Suppressor macrophage treated with lipopolysaccharide for 1 hour (primary cell): Measurements from ENCODE around the gene ELK1.
"Not testable (repeated sequence)": the region's sequence is repeated elsewhere in the genome, so short reads cannot be mapped to it uniquely, and the experiment has no call there.

Experiments
- DNase-seq, 3 donors: peaks; one replicate each; pipeline ENCODE4 v3.0.0-alpha.2; 2020 to 2022

Gene ELK1

DNA sequence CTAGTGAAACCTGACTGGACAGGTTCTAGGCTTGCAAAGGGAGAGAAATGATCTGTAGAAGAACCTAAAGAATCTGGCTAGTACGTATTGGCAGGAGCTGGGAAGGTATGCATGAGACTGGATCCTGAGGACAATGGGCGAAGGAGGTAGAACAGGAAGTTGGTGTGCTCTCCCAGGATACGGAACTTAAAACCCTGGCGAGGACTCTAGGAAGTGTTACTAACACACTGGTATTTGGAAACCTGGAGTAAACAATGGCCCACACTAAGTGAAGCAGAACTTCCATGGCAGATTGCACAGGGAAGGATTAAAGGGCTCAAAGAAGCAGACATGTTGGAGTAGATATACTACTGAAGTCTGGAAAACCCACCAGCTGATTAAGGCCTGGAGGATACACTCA is 39.9 kb downstream of the ELK1 start:
- peak in 1 of 3 donors; percentile 39 for DNase-seq

DNA sequence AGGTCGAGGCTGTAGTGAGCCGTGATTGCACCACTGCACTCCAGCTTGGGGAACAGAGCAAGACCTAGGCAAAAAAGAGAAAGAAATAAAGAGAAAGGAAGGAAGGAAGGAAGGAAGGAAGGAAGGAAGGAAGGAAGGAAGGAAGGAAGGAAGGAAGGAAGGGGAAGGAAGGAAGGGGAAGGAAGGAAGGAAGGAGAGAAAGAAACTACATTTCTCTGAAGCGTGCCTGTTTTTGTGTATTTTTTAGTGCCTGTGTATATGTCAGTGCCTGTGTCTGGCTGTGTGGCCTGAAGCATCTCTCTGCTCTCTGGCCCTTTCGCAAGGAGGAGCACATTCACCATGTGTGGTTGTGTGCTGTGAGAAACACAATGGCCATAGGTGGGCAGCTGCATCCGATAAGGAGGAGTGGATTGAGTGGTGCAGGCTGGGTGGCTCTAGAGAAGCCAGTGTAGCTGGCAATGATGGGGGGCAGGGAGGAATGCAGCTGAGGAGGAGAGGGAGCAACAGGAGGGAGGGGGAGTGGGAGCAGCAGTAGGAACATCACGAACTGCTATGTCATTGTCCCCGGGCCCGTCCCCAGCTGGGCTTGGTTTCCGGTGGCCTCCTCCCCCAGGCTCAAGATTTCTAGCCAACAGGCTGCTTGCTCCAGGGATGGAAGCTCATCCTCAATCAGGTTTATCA is 42.1 kb downstream of the ELK1 start:
- no peak for DNase-seq

DNA sequence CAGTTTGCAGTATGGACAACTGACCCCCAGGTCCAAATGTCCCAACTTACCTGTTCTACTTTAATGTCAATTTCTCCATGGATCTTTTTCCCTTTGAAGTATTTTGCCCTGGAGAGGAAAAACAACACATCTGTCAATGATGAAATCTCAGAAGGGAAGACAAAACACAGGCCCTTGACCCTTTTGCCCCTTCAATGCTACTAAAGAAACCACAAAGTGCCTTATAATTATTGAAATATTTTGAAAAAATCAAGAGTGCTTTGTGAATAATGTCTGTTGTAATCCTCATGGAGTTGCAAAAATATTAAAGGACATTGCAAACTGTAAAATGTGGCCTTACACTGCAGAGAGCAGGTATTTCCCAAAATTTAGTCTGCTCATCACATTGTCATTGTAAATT is 43.3 kb downstream of the ELK1 start:
- no peak for DNase-seq

DNA sequence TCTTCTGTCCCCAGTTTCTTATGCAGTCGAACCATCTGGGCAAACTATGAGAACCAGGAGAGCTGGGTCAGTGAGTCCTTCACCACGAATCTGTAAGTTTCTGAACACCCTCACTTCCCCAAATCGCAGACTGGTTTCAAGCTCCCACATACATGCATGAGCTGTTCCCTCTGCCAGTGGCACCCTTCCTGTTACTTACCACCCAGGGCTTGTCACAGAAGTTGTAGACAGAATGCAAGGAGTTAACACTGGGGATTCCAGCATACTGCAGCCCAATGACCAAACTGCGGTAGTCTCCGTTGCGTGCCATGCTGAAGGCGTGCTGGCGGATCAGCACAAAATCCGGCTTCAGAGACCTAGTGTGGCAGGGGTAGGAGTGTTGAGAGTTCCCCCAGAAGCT is 45.3 kb downstream of the ELK1 start:
- peak; percentile 65 to 75 (median 69) for DNase-seq

DNA sequence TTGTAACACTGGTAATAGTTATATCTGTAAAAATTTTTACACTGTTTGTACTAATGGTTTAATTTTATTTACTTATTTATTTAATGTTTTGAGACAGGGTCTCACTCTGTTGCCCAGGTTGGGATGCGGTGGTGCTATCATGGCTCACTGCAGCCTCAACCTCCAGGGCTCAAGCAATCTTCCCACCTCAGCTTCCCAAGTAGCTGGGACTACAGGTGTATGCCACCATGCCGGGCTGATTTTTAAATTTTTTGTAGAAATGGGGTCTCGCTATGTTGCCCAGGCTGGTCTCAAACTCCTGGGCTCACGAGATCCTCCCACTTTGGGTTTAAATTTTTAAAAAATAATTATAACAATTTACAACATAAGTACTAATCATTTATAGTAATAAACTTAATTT is 47.2 kb downstream of the ELK1 start:
- DNase-seq = not testable (repeated sequence)

DNA sequence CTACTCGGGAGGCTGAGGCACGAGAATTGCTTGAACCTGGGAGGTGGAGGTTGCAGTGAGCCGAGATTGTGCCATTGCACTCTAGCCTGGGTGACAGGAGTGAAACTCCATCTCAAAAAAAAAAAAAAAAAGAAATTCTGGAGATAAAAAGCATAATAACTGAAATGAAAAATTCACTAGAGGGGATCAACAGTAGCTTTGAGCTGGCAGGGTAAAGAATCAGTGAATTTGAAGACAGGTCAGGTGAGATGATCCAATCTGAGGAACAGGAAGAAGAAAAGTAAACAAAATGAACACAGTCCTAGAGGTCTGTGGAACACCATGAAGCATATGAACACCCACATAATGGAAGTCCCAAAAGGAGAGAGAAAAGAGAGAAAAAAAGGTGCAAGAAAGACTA is 53.1 kb downstream of the ELK1 start:
- DNase-seq = no peak

DNA sequence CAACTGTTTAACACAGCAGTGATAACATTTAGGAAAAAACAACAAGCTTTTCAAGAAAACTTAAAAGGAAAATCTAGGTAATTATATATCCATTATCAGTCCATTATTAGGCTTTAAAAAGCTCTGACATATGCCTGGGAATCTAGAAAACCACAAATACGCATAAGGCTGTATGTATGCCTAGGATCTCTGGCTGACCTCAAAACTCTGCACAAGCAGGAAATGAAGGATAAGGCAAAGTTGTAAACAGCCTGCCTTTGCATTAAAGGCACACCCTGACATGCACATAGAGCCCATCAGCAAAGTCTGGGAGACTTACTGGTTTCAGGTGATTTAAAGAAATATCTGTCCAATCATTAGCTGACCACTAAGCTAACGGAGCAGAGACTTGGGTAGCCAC is 54.1 kb downstream of the ELK1 start:
- no peak for DNase-seq

DNA sequence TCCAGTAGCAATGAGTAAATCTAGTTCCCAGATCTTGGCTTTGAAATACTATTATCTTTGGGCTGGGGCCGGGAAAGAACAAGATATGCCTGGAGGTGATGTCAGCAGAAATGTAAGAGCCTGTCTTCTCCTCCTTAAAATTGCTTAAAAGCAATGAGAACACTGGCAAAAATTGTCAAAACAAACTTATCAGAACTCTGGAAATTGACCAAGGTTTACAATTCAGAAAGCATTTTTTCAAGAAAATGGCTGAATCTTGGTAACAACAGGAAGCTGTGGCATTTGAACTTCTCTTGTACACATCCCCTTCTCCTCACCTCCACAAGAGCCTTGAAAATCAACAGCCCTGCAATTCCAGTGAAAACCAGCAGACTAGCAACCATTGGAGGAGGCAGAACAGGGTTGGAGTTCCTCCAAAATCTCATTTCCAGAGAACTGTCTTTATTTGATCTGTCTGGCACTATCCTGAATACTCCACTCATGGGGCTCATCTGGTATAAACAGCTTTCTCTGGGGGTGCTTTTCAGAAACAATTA is 54.6 kb downstream of the ELK1 start:
- no peak for DNase-seq

DNA sequence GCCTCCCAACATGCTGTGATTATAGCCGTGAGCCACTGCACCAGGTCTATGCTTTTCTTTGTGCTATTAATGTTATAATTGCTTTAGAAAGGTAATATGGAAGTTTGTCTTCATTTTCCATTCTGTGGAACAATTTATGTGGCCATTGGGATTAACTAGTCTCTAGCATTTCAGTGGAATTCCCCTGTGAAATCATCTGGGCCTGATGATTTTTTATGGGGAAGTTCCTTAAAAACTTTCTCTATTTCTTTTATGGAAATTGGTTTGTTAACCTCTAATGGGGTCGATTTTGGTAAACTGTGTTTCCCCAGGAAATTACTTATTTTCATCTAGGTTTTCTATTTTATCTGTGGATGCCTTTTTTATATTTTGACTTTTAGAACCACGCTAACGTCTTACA is 56.8 kb downstream of the ELK1 start:
- DNase-seq = peak; percentile 55 to 80 (median 71)

DNA sequence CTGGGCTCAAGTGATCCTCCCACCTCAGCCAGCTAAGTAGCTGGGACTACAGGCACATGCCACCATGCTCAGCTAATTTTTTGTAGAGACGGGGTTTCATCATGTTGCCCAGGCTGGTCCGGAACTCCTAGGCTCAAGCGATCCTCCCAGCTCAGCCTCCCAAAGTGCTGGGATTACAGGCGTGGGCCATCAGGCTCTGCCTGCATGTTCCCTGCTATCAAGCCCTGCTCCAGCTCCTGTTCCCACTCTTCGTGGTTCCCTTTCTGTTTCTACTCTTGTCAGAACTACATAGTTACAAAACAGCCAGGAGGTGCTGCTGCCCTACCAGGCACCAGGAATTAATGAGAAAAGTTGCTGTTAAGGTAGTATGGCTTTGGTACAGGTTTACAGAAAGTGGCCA is 59.4 kb downstream of the ELK1 start:
- no peak for DNase-seq

DNA sequence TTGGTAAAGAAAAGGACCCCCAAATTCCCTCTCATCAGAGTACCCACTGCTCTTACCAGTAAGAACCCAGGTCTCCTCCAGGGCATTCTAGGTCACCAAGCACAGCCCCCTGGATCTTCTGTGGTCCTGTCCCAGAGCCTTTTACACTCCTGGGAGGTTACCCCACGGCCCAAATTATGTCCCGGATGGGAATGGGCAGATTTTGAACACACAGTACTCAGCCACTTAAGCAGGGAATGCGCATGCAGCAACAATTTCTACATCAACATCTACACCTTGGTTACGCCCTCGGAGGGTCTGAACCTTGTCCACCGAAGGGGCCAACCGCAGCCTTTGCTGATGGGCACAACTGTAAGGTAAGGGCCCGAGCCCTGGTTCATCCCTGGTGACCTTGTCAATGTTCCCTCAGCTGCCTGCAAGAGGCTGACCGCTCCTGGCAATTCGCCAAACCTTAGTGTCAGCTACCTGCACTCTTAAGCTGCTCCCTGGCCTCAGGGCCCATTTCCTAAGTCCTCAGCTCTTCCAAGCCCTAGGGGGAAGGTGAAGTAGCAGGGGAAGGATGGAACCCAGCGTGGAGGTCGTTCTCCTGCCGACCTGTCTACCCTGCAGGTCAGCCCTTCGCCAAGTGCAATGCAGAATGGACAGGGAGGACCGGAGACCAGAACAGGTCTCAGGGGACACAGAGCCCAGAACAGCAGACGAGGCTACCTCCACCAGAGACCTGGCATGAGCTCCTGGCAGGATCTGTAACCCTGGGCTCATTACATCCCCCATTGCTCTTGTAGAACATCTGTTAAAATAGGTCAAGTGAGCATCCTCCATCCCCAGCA is 62.2 kb downstream of the ELK1 start:
- DNase-seq = no peak

DNA sequence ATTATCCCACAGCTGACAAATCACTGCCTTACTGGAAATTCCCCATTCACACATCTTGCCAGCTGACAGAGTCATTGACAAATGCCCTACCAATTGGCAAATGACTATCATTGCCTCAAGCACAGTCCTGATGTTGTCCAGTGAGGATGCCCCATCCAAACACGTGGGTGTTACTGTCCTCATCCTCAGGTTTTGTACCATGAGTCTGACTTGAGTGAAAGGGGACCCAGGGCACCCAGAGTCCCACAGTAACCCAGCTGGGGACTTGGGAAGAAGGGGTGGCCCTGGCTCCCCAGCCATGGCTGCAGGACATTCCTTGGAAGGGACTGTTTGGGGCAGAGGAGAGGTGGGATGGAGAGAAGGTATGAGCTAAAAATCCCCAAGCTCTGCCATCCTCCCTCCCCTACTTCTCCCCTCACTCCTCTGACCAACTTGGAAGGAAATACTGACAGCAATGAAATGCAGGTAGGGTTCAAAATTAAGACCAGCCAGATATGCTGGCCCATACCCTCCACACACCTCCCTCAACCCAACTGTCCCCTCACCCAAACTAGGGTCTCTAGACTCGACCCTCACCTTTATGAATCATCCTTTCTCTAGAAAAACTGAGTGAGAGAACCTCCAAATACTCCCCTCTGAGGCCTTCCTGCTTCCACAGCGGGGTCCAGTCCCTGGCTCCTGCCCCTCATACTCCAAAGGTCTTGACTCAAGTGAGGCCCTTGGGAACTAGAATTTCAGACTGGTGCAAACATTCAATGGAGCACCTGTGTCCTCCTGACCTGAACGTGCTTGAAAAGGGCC is 63.1 kb downstream of the ELK1 start:
- DNase-seq = peak; percentile 55 to 75 (median 60)

DNA sequence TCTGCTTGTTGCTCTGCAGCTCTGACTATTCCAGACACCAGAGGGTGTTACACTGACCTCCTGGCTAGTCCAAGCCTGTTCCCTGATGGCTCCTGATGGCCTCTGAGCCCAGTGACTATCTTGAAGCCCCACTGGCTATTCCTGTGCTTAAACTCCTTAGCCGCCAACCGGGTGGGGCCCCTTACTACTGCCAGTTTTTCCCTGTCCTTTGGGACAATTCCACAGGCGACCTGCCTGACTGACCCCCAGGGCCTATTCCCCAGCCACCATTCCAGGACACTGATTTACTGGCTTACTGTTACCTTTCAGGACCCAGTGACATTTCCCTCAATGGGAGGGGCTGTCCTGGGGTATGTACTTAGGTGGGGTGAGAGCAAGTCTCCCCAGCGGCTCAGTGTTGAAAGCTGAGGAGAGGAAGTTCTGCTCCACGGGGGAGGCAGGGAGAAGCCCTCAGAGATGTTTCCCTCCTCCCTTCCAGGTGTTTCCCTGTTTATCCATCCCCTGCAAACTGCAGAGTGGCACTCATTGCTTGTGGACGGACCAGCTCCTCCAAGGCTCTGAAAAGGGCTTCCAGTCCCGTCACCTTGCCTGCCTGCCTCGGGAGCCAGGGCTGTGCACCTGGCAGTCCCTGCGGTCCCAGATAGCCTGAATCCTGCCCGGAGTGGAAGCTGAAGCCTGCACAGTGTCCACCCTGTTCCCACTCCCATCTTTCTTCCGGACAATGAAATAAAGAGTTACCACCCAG is 64.1 kb downstream of the ELK1 start:
- no peak for DNase-seq
